22Rv1 (cell line): Measurements from ENCODE around the gene SPATA31C2.
"Not testable (repeated sequence)": the region's sequence is repeated elsewhere in the genome, so short reads cannot be mapped to it uniquely, and the experiment has no call there.

ENCODE experiments used
- ZFX ChIP-seq: fragments of 450-650 bp; IDR thresholded peaks from 2 replicates; pipeline ENCODE4 v1.6.1; 2017; ENCODE audit warnings: antibody characterized with exemption, borderline replicate concordance
- TF ChIP-seq, protein P1 (sequence below): fragments of 450-650 bp; IDR thresholded peaks from 2 replicates; pipeline ENCODE4 v1.5.1; 2017; ENCODE audit warnings: mild to moderate bottlenecking

DNA sequence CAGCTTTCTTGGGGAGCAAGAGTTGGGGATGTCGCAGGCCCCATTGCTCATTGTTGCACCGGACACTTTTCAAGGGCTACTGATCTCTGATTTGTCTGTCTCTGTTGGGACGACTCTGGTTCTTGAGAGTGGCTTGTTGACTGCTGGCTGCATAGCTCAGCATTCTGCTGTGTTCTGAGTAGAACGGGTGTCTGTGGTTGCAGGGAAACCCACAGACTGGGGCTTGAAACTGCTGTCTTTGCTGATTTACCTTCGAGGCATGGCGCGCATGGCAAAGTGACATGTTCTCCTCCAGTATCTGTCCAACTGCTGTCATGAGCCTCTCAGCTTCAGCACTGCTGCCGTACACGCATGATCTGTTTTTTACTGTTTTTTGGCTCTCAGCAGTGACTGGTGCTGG, 8.7 kb downstream of the SPATA31C2 start:
- TF ChIP-seq, protein P1, sequence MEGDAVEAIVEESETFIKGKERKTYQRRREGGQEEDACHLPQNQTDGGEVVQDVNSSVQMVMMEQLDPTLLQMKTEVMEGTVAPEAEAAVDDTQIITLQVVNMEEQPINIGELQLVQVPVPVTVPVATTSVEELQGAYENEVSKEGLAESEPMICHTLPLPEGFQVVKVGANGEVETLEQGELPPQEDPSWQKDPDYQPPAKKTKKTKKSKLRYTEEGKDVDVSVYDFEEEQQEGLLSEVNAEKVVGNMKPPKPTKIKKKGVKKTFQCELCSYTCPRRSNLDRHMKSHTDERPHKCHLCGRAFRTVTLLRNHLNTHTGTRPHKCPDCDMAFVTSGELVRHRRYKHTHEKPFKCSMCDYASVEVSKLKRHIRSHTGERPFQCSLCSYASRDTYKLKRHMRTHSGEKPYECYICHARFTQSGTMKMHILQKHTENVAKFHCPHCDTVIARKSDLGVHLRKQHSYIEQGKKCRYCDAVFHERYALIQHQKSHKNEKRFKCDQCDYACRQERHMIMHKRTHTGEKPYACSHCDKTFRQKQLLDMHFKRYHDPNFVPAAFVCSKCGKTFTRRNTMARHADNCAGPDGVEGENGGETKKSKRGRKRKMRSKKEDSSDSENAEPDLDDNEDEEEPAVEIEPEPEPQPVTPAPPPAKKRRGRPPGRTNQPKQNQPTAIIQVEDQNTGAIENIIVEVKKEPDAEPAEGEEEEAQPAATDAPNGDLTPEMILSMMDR = not testable (repeated sequence)
- TF ChIP-seq ZFX = not testable (repeated sequence)
